Measurements from ENCODE around the gene MSLN.

DNA sequence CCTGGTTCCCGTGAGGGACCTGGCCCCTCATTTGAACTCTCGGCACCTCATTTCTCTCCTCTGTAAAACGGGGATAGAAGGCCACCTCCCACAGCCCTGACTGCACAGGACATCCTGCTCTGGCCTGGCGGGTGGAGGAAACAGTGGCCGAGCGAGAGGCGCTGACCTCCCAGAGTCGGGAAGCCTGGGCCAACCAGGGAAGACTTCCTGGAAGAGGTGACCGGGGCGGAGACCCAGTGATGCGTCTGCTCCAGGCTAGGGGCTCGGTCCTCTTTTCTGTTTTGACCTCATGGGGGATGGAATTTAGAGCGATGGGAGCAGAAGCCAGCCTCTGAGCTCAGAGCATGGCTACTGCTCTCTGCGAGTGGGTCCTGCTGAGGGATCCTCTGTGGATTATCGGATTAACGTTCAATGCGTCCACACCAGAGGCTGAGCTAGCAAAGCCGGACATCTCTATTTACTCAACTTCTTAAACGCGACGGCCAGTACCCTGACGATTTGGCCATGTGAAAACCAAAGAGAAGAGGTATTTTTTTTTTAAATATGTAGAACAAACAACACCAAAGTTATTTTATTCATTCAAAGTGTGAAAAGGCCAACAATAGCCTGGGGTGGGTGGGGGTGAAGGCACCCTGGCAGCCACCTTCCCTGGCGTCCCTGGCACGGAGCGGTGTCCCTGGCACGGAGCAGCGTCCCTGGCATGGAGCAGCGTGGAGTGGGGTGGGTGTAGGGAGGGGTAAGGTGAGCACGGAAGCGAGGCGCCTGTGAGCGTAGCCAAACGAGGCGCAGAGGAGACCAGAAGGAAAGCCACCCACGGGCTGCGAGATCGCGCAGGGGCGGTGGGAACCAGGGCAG lies 9.2 kb upstream of the MSLN start:
- TF ChIP-seq, protein P1, sequence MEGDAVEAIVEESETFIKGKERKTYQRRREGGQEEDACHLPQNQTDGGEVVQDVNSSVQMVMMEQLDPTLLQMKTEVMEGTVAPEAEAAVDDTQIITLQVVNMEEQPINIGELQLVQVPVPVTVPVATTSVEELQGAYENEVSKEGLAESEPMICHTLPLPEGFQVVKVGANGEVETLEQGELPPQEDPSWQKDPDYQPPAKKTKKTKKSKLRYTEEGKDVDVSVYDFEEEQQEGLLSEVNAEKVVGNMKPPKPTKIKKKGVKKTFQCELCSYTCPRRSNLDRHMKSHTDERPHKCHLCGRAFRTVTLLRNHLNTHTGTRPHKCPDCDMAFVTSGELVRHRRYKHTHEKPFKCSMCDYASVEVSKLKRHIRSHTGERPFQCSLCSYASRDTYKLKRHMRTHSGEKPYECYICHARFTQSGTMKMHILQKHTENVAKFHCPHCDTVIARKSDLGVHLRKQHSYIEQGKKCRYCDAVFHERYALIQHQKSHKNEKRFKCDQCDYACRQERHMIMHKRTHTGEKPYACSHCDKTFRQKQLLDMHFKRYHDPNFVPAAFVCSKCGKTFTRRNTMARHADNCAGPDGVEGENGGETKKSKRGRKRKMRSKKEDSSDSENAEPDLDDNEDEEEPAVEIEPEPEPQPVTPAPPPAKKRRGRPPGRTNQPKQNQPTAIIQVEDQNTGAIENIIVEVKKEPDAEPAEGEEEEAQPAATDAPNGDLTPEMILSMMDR (IDR thresholded peaks at IDR 0.05) = no peak
- TF ChIP-seq POLR2A (IDR thresholded peaks at IDR 0.05) = no peak
